DOHH2 (cell line): ENCODE measurements around the gene PEX5L.

Experiments
- CTCF ChIP-seq: fragments of 200-600 bp; sonication (generic); IDR thresholded peaks from one replicate; pipeline ENCODE4 v1.5.1; 2014; ENCODE audit warnings: antibody characterized with exemption, mild to moderate bottlenecking, low read depth, low read length; ENCODE audit not compliant: poor library complexity, severe bottlenecking
- EZH2phosphoT487 ChIP-seq: fragments of 200-600 bp; sonication (generic); IDR thresholded peaks from 2 replicates; pipeline ENCODE4 v1.6.1; 2017; ENCODE audit warnings: borderline replicate concordance, mild to moderate bottlenecking, antibody characterized with exemption, low read length, moderate library complexity, mixed read lengths

GRCh38 chr3:179848711-179849110 lies 188.0 kb downstream of the PEX5L start:
- TF ChIP-seq CTCF (no peak), EZH2phosphoT487 (no peak)
